Iris pigment epithelial cell (primary cell): ENCODE measurements around the gene DCAF8L2.
"Not testable (repeated sequence)": the region's sequence is repeated elsewhere in the genome, so short reads cannot be mapped to it uniquely, and the experiment has no call there.

Experiments used
- DNase-seq: peaks from one replicate; pipeline ENCODE4 v3.0.0-alpha.2; 2011; ENCODE audit warnings: low read depth

Gene DCAF8L2

DNA sequence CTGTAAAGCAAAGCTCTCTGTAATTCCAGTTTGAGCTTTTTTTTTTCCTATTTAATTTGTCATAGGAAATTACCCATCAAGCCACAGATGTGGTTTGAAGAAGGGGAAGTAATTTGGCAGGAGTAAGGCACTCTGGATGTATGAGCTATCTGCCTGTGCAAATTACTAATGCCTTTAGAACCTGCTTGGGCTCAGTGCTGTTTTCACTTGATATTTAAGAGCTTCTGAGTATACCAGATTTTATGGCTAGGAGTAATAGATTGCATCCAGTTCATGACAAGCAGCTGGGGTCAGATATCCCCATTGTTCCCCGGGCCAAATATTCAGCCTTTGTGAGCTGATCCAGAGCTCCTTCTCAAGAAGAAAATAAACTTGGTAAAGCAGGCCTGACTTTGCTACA is 89.1 kb downstream of the DCAF8L2 start:
- peak; percentile 4 for DNase-seq

DNA sequence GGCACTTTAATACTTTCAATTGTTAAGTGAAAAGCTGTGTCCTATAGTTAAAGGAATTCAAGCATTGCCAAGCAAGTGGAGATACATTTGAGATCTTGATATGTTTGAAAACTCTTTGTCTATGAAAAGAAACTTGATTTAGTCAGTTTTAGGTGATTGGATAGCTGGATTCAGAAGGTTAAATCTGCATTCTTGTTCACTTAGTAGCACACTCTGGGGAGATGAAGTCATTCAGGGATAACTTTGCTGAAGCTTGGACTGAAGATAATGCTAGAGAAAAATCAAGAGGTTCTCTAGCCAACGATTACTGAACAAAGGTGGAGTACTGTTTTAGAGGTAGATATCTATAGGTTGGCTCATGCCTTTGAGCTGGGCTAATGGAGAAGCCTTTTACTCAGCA is 90.6 kb downstream of the DCAF8L2 start:
- DNase-seq, result peak; percentile 51

DNA sequence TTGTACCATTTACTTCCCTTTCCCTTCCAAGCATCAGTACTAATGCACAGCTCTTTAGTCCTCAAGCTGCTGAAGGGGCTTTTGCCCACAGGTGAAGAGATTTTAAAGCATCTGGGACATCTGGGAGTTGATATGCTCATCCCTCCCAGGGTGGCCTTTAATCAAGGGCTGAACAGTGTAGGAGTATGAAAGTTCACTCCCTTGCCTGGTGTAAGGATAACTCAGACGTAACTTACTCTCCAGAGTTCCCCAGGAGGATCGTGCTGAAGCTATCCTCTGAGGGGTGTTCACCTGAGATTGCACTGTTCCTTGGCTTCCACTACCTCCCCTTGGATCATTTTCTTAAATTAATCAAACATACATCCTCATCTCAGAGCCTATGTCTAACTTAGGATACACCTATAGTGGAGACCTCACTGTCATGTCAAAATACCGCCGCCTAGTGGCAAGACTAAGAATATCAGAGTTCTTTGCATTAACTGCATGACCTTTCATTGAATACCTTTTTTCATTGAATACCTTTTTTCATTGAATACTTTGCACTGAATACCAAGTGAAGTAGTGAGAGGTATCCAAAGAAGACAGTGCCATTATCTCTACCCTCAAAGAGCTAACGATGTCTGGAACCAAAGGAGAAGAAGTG is 93.5 kb downstream of the DCAF8L2 start:
- peak; percentile 4 for DNase-seq

DNA sequence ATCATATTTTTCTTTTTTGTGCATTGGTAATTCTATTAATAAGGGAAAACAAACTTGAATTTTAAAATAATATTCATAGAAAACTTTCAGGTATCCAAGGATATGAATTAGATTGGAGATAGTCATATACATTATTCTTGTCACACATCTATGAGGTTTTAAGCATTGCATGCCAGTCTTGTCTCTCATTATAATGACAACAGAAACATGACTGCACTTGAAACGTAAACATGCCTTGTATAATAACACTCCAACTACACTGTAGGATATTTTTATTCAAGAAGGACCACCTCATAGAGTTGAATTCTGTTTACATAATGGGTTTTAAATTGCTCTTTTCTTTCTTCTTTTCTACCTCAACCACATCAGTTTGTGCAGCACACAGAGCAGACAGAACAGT is 104.5 kb downstream of the DCAF8L2 start:
- no peak for DNase-seq

GRCh38 chrX:27706526-27706925 is 116.4 kb downstream of the DCAF8L2 start:
- DNase-seq, result no peak

DNA sequence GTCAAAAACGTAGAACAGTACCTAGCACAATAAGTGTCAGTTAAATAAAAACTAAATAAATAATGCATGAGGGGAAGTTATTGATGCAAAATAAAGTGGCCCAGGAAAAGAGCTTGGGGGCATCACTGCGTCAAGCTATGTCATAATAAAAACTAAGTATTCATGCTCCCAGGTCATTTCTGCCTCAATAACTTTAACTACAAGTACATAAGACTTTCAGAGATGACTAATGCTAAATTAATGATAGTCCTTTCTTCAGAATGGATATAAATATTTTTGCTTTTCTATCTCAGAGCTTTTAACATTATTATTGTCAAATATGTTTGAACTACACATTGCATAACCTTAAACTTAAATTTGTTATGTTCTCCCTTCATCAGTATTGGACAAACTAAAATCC is 125.5 kb downstream of the DCAF8L2 start:
- peak; percentile 1 for DNase-seq

DNA sequence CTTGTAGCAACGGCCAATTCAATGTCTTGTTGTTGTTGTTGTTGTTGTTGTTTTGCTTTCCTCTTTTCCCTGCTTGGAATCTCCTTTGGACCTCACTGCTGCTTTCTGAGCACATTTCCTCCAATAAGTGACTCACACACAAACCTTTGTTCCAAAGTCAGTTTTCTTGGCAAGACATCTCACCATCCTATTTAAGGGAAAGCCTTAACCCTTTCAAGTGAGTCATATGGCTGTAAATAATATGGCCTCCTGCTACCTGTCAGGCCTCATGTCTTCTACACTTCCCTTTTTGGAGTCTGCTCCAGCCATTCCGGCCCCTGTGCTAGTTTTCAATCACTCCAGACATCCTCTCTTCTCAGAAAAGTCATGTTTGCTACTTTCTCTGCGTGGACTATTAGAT is 138.1 kb downstream of the DCAF8L2 start:
- peak; percentile 14 for DNase-seq

- no peak for DNase-seq
Observed at GRCh38 chrX:27731962-27732361, 141.8 kb downstream of the DCAF8L2 start.

DNA sequence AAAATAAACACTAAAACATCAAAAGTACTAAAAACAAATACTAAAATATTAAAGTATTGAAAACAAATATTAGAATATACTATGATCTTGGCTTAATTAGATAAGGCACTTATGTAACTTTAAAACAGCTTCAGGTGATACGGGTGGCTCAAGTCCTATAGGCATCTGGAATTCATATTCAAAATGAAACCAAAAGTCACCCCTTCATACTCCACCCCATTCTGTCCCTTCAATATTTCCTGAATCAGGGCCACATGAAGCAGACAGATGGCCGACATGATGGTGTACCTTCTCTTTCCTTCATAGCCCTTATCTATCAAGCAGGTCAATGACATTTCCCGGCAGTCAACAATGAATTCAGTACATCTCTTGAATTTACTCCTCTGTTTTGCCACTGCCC is 145.8 kb downstream of the DCAF8L2 start:
- DNase-seq, result no peak

- DNase-seq, result no peak
Observed at GRCh38 chrX:27740933-27741332, 150.8 kb downstream of the DCAF8L2 start.

DNA sequence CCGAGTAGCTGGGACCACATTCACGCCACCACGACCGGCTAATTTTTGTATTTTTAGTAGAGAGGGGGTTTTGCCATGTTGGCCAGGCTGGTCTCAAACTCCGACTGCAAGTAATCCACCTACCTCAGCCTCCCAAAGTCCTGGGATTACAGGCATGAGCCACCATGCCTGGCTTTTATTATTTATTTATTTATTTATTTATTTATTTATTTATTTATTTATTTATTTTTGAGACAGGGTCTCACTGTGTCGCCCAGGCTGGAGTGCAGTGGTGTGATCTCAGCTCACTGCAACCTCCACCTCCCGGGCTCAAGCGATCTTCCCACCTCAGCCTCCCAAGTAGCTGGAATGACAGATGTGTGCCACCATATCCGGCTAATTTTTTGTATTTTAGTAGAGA is 153.4 kb downstream of the DCAF8L2 start:
- not testable (repeated sequence) for DNase-seq

GRCh38 chrX:27746516-27746915 is 156.4 kb downstream of the DCAF8L2 start:
- no peak for DNase-seq

DNA sequence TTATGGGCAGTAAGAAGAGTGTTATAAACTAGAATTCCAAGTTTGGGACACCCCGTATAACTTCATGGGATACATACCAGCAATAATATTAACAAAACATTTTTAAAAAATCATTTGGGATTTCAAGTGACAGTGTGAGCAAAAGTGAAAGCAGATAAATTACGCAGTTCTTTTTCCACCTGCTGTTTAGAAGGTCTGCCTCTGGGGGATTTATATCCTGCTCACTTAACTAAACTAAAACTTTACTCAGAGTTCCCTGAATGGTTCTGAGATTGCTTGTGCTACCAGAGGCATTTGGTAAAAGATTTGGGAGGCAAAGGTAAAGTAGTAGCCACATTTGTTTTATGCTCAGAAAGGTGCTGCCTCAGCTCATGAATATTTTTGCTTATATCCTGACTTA is 160.2 kb downstream of the DCAF8L2 start:
- DNase-seq, result not testable (repeated sequence)

GRCh38 chrX:27751976-27752375 is 161.8 kb downstream of the DCAF8L2 start:
- peak; percentile 33 for DNase-seq

DNA sequence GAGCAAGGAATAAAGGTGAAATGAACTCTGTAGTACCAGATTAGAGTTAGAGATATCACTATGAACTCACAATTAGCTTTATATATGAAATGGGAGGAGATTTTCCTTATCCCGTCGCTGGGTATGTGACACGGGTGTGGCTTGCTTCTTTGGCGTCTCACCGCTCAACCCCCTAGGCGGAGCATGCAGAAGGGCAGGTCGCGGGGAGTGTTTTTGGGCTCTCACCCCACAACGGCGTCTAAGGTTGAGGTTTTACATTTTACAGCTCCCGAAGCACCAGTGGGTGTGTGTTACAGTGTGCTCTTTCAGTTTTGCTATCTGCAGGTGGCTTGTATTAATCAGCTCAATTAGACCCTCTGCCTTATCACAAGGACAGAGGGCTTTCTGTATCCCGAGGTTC is 175.6 kb downstream of the DCAF8L2 start:
- no peak for DNase-seq

- DNase-seq, result peak; percentile 15
Observed at GRCh38 chrX:27767387-27767786, 177.2 kb downstream of the DCAF8L2 start.

DNA sequence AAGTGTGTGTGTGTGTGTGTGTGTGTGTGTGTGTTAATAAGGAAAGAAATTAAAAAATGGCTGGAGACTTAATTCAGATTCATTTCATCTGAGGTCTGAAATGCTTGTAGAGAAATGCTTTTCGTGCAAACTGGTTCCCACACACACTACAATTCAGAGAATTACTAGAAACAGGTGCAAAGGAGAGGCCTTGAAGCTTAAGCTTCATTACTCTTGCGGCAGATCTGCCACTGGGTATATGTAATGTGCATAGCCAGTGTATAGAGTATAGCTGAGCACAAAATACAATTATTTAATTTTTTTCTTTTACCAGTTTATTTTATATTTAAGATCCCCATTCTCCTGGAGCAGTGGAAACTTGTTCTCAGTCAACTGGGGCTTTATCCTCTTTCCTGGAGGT is 185.8 kb downstream of the DCAF8L2 start:
- DNase-seq, result no peak

DNA sequence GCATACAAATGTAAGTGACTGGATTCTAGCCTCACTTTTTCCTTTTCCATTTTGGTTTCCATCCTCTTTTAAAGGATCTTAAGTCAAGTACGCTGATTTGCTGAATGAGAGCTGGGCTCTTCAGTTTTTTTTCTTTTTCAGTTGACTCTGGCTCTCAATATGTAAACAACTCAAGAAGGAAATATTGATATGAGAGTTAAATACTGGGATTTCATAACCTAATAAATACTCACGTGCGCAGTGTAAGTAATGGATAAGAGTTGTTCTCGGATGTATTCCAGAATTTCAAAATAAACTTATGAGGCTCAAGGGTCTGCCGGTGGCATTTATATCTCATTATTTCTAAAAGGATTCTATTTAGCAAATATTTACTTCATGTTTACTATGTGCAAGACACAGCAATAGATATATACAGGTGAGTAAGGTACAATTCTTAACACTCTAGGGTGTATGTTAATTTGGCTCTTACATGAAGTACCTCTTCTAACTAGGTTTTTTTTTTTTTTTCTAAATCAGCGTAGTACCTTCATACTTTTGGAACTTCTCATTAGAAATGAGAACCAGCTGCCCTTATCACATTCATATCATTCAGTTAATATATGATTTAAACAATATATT is 206.6 kb downstream of the DCAF8L2 start:
- no peak for DNase-seq

DNA sequence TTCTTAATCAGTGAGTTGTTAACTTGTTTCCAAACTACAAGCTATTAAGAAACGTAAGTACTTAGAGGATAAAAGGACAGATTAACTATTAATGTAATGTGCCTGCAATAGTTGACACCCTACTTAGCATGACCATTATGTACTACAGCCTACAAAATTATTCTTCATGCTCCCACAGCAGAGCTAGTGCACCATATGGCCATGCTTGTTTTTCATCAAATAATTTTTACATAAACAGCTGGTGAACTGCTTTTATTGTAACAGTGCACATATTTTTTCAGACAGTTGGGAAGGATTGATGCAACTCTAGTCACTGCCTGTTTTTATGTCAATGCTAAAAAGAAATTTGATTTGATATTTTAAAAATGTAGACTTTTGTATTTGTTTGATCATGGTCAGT is 207.4 kb downstream of the DCAF8L2 start:
- DNase-seq, result no peak
